Caco-2 (cell line): ENCODE results near the gene MAN1B1. TPM values are rescaled to one million over a fixed set of nuclear protein-coding genes. Genes with fewer than 3 reads are reported as not detected.
A peak's percentile ranks its signal among the peaks of the same experiment; 100 is the strongest.
"Not testable (repeated sequence)": the region's sequence is repeated elsewhere in the genome, so short reads cannot be mapped to it uniquely, and the experiment has no call there.

Experiments used
- BruUV-seq: library from RNA; stranded (reverse); fragments of 400-500 nt; replicated peaks from 2 replicates; lab custom pipeline; 2021; lab: Mats Ljungman, UMichigan
- CTCF ChIA-PET: fragments of 300-600 bp; sonication (Branson Sonifier 250); formaldehyde crosslinking; loops from one replicate; lab custom pipeline; 2022; ENCODE audit warnings: antibody characterized with exemption; lab: Charles Lee
- POLR2A ChIA-PET: fragments of 300-600 bp; sonication (Branson Sonifier 250); formaldehyde crosslinking; loops from one replicate; lab custom pipeline; 2022; ENCODE audit warnings: antibody characterized with exemption; lab: Charles Lee
- DNase-seq, 2 experiments: peaks; one replicate each; pipeline versions ENCODE4 v3.0.0 to v3.0.0-alpha.2; 2020 to 2022
- H3K27me3 ChIP-seq: replicated peaks from 2 replicates; pipeline ENCODE4 v1.6.0; 2011; ENCODE audit warnings: low read length; ENCODE audit not compliant: control insufficient read depth, insufficient read depth
- H3K36me3 ChIP-seq: 2 replicates; pipeline ENCODE4 v1.5.1; 2011; ENCODE audit warnings: low read length; ENCODE audit not compliant: control insufficient read depth, insufficient read depth
- H3K4me1 ChIP-seq: fragments of 250-450 bp; sonication (Bioruptor Pico); 2 replicates; pipeline ENCODE4 v1.5.1; 2020; ENCODE audit warnings: mild to moderate bottlenecking
- H3K4me3 ChIP-seq: 2 replicates; pipeline ENCODE4 v1.5.1; 2011; ENCODE audit warnings: low read depth, mild to moderate bottlenecking, control low read depth, low read length
- H3K9me3 ChIP-seq: fragments of 250-450 bp; sonication (Bioruptor Pico); 2 replicates; pipeline ENCODE4 v1.5.1; 2020; ENCODE audit warnings: mild to moderate bottlenecking, moderate library complexity
- H3K27ac Mint-ChIP-seq: one replicate; pipeline ENCODE4 v1.8.0; 2022; ENCODE audit warnings: mixed read lengths; ENCODE audit not compliant: unreplicated experiment
- H3K27me3 Mint-ChIP-seq: one replicate; pipeline ENCODE4 v1.8.0; 2022; ENCODE audit warnings: mixed read lengths; ENCODE audit not compliant: insufficient read depth, unreplicated experiment
- H3K36me3 Mint-ChIP-seq: one replicate; pipeline ENCODE4 v1.8.0; 2022; ENCODE audit warnings: mild to moderate bottlenecking, mixed read lengths; ENCODE audit not compliant: insufficient read depth, unreplicated experiment
- H3K4me1 Mint-ChIP-seq: one replicate; pipeline ENCODE4 v1.8.0; 2022; ENCODE audit warnings: low read depth, mixed read lengths; ENCODE audit not compliant: unreplicated experiment
- H3K4me3 Mint-ChIP-seq: one replicate; pipeline ENCODE4 v1.8.0; 2022; ENCODE audit warnings: mild to moderate bottlenecking, moderate library complexity, mixed read lengths; ENCODE audit not compliant: unreplicated experiment
- H3K9me3 Mint-ChIP-seq: one replicate; pipeline ENCODE4 v1.8.0; 2022; ENCODE audit warnings: mixed read lengths; ENCODE audit not compliant: unreplicated experiment
- intact Hi-C: fragments of 100-400 bp; cut with micrococcal nuclease; formaldehyde crosslinking; loops from one replicate; pipeline ENCODE4 v1.10.0; 2022; ENCODE audit not compliant: unreplicated experiment
- total RNA-seq: library from RNA; stranded (reverse); gene quantifications from 2 replicates; pipeline ENCODE4 v1.2.3, GENCODE V29; 2022
- TF ChIP-seq, protein P1 (sequence below), 2 experiments: fragments of 200-600 bp in 1 of 2; IDR thresholded peaks; 1 replicate in 1 of 2; 2 replicates in 1 of 2; pipeline versions ENCODE4 v1.5.1 to v1.8.0; 2011 to 2022; ENCODE audit warnings: antibody characterized with exemption in 1 of 2, control low read depth in 1 of 2, inconsistent platforms in 1 of 2, low read depth in 1 of 2, low read length in 1 of 2, mild to moderate bottlenecking in 1 of 2, moderate library complexity in 1 of 2; ENCODE audit not compliant: insufficient read depth in 1 of 2, severe bottlenecking in 1 of 2, unreplicated experiment in 1 of 2

Gene MAN1B1
- total RNA-seq, 1 experiment from 2014 or later: 57.7 TPM

DNA sequence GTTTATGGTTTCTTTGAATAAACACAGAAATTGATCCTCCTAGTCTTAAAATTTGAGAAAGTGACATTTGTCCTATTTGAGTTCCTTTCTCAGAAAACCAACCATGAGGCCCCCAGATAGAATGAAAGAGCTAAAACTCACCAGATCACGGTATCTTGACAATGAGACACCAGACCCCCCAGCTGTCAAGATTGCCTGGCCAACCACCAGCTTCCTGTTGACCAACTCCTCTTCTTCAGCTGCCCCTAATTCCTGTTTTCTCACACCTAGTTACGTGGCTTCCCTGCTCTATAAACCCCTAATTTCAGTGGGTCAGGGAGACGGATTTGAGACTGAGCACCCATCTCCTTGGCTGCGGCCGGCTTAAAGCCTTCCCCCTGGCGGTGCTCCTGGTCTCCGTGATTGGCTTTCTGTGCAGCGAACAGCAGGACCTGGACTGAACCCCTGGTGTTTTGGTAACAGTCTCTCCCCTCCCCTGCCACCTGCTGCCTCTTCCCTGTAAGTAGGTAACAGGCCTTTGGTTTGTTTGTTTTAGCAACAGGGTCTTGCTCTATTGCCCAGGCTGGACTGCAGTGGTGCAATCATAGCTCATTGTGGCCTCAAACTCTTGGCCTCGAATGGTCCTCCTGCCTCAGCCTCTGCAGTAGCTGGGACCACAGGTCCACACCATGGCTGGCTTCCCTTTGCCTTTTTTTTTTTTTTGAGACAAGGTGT is 28.1 kb upstream of the MAN1B1 start:
- Histone ChIP-seq H3K27me3 (no peaks in the 10 kb centered on the region), H3K9me3 (no peaks in the 10 kb centered on the region), H3K4me1 (peaks cover 18% of the 10 kb centered on the region), H3K4me3 (no peak overlapping the region), H3K36me3 (no peaks in the 10 kb centered on the region)
- no TSS peak for BruUV-seq
- ChIA-PET CTCF (interaction anchor here (0.9 to 2.3 kb wide), 5 partner anchors 9 to 29 kb away, joined by 3 to 8 read pairs (median 5); partner anchors contain the start of genes NPDC1 and SAPCD2), POLR2A (no interaction called here)
- no peaks in the 10 kb centered on the region for H3K27me3 Mint-ChIP-seq
- no peak overlapping the region for H3K27ac Mint-ChIP-seq
- TF ChIP-seq, protein P1, sequence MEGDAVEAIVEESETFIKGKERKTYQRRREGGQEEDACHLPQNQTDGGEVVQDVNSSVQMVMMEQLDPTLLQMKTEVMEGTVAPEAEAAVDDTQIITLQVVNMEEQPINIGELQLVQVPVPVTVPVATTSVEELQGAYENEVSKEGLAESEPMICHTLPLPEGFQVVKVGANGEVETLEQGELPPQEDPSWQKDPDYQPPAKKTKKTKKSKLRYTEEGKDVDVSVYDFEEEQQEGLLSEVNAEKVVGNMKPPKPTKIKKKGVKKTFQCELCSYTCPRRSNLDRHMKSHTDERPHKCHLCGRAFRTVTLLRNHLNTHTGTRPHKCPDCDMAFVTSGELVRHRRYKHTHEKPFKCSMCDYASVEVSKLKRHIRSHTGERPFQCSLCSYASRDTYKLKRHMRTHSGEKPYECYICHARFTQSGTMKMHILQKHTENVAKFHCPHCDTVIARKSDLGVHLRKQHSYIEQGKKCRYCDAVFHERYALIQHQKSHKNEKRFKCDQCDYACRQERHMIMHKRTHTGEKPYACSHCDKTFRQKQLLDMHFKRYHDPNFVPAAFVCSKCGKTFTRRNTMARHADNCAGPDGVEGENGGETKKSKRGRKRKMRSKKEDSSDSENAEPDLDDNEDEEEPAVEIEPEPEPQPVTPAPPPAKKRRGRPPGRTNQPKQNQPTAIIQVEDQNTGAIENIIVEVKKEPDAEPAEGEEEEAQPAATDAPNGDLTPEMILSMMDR (IDR thresholded peaks at IDR 0.05; ENCODE audit: insufficient read depth in 1 of 2, low read depth in 1 of 2, low read length in 1 of 2, severe bottlenecking in 1 of 2, unreplicated experiment in 1 of 2): no peak
- H3K4me3 Mint-ChIP-seq: no peak overlapping the region
- peaks cover 6% of the 10 kb centered on the region for H3K4me1 Mint-ChIP-seq
- H3K9me3 Mint-ChIP-seq: no peaks in the 10 kb centered on the region
- no peak for DNase-seq
- intact Hi-C loops: no loop called here
- H3K36me3 Mint-ChIP-seq: peaks cover 10% of the 10 kb centered on the region

DNA sequence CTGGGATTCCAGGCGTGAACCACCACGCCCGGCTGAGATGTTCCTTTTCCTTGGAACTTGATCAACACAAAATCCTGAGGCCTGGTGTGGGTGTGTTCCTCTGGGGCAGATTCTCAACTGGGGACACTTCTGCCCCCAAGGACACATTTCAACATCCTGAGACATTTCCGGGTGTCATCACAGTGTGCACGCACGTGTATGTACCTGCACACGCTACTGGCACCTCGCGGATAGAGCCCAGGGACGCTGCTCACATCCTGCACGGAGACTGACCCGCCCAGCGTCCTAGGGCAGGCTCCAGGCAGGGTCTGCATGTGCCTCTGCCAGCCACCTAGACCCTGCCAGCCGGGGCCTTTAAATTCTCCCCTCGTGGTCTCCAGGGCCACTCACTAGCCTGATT is 24.4 kb upstream of the MAN1B1 start:
- Histone ChIP-seq H3K36me3 (no peaks in the 10 kb centered on the region), H3K4me1 (no peaks in the 10 kb centered on the region), H3K27me3 (no peaks in the 10 kb centered on the region), H3K4me3 (no peak overlapping the region), H3K9me3 (no peaks in the 10 kb centered on the region)
- TF ChIP-seq, protein P1 (IDR thresholded peaks at IDR 0.05; ENCODE audit: insufficient read depth in 1 of 2, low read depth in 1 of 2, low read length in 1 of 2, severe bottlenecking in 1 of 2, unreplicated experiment in 1 of 2): no peak
- BruUV-seq: TSS peak; percentile 58
- ChIA-PET CTCF (interaction anchor here (2.1 kb wide), 1 partner anchor 16 kb away, joined by 31 read pairs; the partner anchor contains the start of gene NPDC1), POLR2A (no interaction called here)
- Mint-ChIP-seq H3K4me1 (no peaks in the 10 kb centered on the region), H3K36me3 (peaks cover 13% of the 10 kb centered on the region), H3K4me3 (no peak overlapping the region), H3K9me3 (no peaks in the 10 kb centered on the region), H3K27ac (no peak overlapping the region), H3K27me3 (no peaks in the 10 kb centered on the region)
- intact Hi-C loops: no loop called here
- DNase-seq: no peak

DNA sequence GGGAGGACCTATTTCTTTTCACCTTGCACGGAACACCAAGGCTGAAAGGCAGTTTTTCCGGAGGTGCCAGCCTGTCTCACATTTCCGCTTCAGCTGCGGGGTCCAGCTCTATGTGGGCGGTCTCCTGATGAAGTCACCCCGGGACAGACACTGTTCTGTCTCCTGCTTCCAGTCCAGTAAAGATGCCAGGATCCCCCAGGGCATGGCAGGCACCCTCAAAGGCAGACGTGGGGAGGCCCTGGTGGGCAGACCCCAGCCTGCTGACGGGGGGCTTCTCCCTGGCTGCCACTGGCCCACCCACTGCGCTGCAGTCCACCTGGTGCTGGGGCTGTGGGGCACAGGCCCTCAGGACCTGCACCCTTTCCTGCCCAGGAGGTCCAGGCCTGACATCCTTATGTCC is 24.0 kb upstream of the MAN1B1 start:
- H3K27me3 Mint-ChIP-seq, H3K27ac Mint-ChIP-seq, H3K4me3 Mint-ChIP-seq, intact Hi-C loops, H3K9me3 Mint-ChIP-seq, H3K4me1 ChIP-seq, H3K4me1 Mint-ChIP-seq, H3K9me3 ChIP-seq, DNase-seq, H3K4me3 ChIP-seq, BruUV-seq, POLR2A ChIA-PET, H3K27me3 ChIP-seq, H3K36me3 ChIP-seq: not testable (repeated sequence)
- CTCF ChIA-PET: interaction anchor here (2.1 kb wide), 1 partner anchor 16 kb away, joined by 31 read pairs; the partner anchor contains the start of gene NPDC1
- H3K36me3 Mint-ChIP-seq: peaks cover 17% of the 10 kb centered on the region
